ENCODE measurements around the gene EXOC3L1.

- no peak for TF ChIP-seq CTCF (IDR thresholded peaks at IDR 0.05)
- no peak for TF ChIP-seq POLR2A (IDR thresholded peaks at IDR 0.05)
Observed at GRCh38 chr16:67141391-67141790, 48.5 kb downstream of the EXOC3L1 start.
